Stimulated activated CD4-positive, alpha-beta T cell treated with anti-CD3 and anti-CD28 coated beads, TNF-alpha, amount 100 ng/mL, for 1 hour (primary cell): ENCODE results near the gene FOXO1.

ENCODE experiments used
- DNase-seq, 3 donors: peaks; one replicate each; pipeline ENCODE4 v3.0.0-alpha.2; 2020; ENCODE audit warnings: low read depth in 3 of 3, low spot score in 1 of 3

FOXO1 gene

GRCh38 chr13:40666933-40667621, 636 bp upstream of the FOXO1 start:
- DNase-seq = peak in 1 of 3 donors; percentile 16

GRCh38 chr13:40665126-40666044, 1.1 kb downstream of the FOXO1 start:
- peak in 2 of 3 donors; percentile 21 to 34 for DNase-seq

GRCh38 chr13:40664350-40665125, 1.9 kb downstream of the FOXO1 start:
- peak in 2 of 3 donors; percentile 26 to 55 for DNase-seq

GRCh38 chr13:40664100-40664349, 2.4 kb downstream of the FOXO1 start:
- peak in 2 of 3 donors; percentile 45 to 55 for DNase-seq

GRCh38 chr13:40662866-40663265, 3.6 kb downstream of the FOXO1 start:
- no peak for DNase-seq

- no peak for DNase-seq
Observed at GRCh38 chr13:40661875-40662665, 4.4 kb downstream of the FOXO1 start.

GRCh38 chr13:40660692-40661091, 5.7 kb downstream of the FOXO1 start:
- DNase-seq = no peak

- DNase-seq = no peak
Observed at GRCh38 chr13:40660141-40660664, 6.2 kb downstream of the FOXO1 start.

- no peak for DNase-seq
Observed at GRCh38 chr13:40657951-40658350, 8.5 kb downstream of the FOXO1 start.

- no peak for DNase-seq
Observed at GRCh38 chr13:40657307-40657706, 9.1 kb downstream of the FOXO1 start.

- no peak for DNase-seq
Observed at GRCh38 chr13:40656358-40656757, 10.1 kb downstream of the FOXO1 start.

GRCh38 chr13:40653527-40654318, 12.7 kb downstream of the FOXO1 start:
- no peak for DNase-seq

GRCh38 chr13:40652588-40652940, 13.9 kb downstream of the FOXO1 start:
- no peak for DNase-seq

GRCh38 chr13:40651866-40652587, 14.4 kb downstream of the FOXO1 start:
- no peak for DNase-seq

- no peak for DNase-seq
Observed at GRCh38 chr13:40648841-40649240, 17.6 kb downstream of the FOXO1 start.

GRCh38 chr13:40648040-40648439, 18.4 kb downstream of the FOXO1 start:
- no peak for DNase-seq

- DNase-seq = no peak
Observed at GRCh38 chr13:40644838-40645604, 21.4 kb downstream of the FOXO1 start.

- no peak for DNase-seq
Observed at GRCh38 chr13:40640845-40641458, 25.5 kb downstream of the FOXO1 start.
